ENCODE results near the gene ATMIN. TPM values are rescaled to one million over a fixed set of nuclear protein-coding genes. Genes with fewer than 3 reads are reported as not detected.

The ATMIN gene
- total and polyA plus RNA-seq, 10 of the 15 experiments (the other 5 are each of a cell fraction or from before 2014, with no cell fraction given): 5.2 to 28.9 (median 18.3) TPM

- peak; percentile 64; the same call in 1 of the 2 replicates for TF ChIP-seq IRF3 (IDR thresholded peaks at IDR 0.05)
- TF ChIP-seq ZBED1 (IDR thresholded peaks at IDR 0.05; ENCODE audit: borderline replicate concordance): peak; percentile 77; the same call in 1 of the 2 replicates
- TF ChIP-seq CUX1 (IDR thresholded peaks at IDR 0.05; ENCODE audit: insufficient replicate concordance, low read depth, low read length): no peak
- TF ChIP-seq, protein P1, sequence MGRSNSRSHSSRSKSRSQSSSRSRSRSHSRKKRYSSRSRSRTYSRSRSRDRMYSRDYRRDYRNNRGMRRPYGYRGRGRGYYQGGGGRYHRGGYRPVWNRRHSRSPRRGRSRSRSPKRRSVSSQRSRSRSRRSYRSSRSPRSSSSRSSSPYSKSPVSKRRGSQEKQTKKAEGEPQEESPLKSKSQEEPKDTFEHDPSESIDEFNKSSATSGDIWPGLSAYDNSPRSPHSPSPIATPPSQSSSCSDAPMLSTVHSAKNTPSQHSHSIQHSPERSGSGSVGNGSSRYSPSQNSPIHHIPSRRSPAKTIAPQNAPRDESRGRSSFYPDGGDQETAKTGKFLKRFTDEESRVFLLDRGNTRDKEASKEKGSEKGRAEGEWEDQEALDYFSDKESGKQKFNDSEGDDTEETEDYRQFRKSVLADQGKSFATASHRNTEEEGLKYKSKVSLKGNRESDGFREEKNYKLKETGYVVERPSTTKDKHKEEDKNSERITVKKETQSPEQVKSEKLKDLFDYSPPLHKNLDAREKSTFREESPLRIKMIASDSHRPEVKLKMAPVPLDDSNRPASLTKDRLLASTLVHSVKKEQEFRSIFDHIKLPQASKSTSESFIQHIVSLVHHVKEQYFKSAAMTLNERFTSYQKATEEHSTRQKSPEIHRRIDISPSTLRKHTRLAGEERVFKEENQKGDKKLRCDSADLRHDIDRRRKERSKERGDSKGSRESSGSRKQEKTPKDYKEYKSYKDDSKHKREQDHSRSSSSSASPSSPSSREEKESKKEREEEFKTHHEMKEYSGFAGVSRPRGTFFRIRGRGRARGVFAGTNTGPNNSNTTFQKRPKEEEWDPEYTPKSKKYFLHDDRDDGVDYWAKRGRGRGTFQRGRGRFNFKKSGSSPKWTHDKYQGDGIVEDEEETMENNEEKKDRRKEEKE (IDR thresholded peaks at IDR 0.05): peak; percentile 100
- peak; percentile 25; the same call in 1 of the 2 replicates for TF ChIP-seq MTA2 (IDR thresholded peaks at IDR 0.05; ENCODE audit: low read depth)
- no peak for TF ChIP-seq ASH2L (IDR thresholded peaks at IDR 0.05; ENCODE audit: borderline replicate concordance, low read depth)
- TF ChIP-seq GABPA (IDR thresholded peaks at IDR 0.05; ENCODE audit: low read depth): no peak
- no peak; the same call in 2 of the 3 replicates for TF ChIP-seq POU2F2 (IDR thresholded peaks at IDR 0.05; ENCODE audit: borderline replicate concordance, low read depth, low read length)
- no peak for TF ChIP-seq ZNF592 (IDR thresholded peaks at IDR 0.05)
- peak; percentile 96 for TF ChIP-seq E4F1 (IDR thresholded peaks at IDR 0.05; ENCODE audit: borderline replicate concordance, partially characterized antibody)
- TF ChIP-seq ZNF622 (IDR thresholded peaks at IDR 0.05): no peak
Measured at GRCh38 chr16:81006813-81007695, 28.6 kb upstream of the ATMIN start, which contains the start of the genes CENPN and CMC2 (continued).
